Esophagus squamous epithelium (tissue), 4 donors: ENCODE results near the gene ARL4C.

ENCODE experiments used
- CTCF ChIP-seq, 6 experiments: fragments of 450-650 bp in 4 of 6; fragments of 200-600 bp in 2 of 6; sonication (generic) in 2 of 6; IDR thresholded peaks; one replicate each; pipeline ENCODE4 v1.5.1; 2016 to 2019; ENCODE audit warnings: antibody characterized with exemption in 6 of 6, mild to moderate bottlenecking in 4 of 6, moderate library complexity in 4 of 6
- POLR2A ChIP-seq, 4 donors: fragments of 450-650 bp; IDR thresholded peaks; one replicate each; pipeline ENCODE4 v1.6.1; 2017; ENCODE audit warnings: antibody characterized with exemption in 4 of 4, mild to moderate bottlenecking in 4 of 4, moderate library complexity in 3 of 4

- no peak for TF ChIP-seq CTCF (IDR thresholded peaks at IDR 0.05)
- no peak for TF ChIP-seq POLR2A (IDR thresholded peaks at IDR 0.05)
Observed at GRCh38 chr2:234450431-234451124, 46.3 kb downstream of the ARL4C start.
